ENCODE data around the gene WASF1.

DNA sequence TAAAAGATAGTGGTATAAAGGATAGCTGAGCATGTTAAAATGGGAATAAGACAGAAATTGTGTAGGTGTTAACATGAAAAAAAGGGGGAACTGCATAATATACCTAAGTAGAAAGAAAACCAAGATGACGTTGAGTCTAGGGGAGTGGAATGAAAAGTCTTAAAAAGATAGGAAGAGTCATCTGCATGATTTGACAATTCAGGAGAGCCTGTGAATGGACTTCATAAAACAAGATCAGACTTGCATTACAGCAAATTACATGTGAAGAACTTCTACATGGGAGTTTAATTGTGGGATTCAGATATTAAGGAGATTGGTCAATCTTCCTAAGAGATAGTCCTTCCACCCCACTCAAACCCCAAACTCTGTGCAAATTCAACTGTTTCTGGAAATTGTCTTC, 85.5 kb downstream of the WASF1 start:
- no peak for TF ChIP-seq POLR2AphosphoS5 (IDR thresholded peaks at IDR 0.05; ENCODE audit: low read depth, low read length)
- TF ChIP-seq TAF1 (IDR thresholded peaks at IDR 0.05; ENCODE audit: low read depth, low read length): no peak
- no peak for TF ChIP-seq POLR2A (IDR thresholded peaks at IDR 0.05; ENCODE audit: low read depth, low read length)
- no peak for TF ChIP-seq SPI1 (IDR thresholded peaks at IDR 0.05; ENCODE audit: low read depth, low read length)
- TF ChIP-seq POU2F2 (IDR thresholded peaks at IDR 0.05; ENCODE audit: low read depth, low read length): no peak
